Hindlimb muscle (tissue), 1 donor: ENCODE data around the gene DST. TPM values are rescaled to one million over a fixed set of nuclear protein-coding genes. Genes with fewer than 3 reads are reported as not detected.
"Not testable (repeated sequence)": the region's sequence is repeated elsewhere in the genome, so short reads cannot be mapped to it uniquely, and the experiment has no call there.

Experiments used
- DNase-seq: peaks from one replicate; pipeline ENCODE4 v3.0.0-alpha.2; 2013
- polyA plus RNA-seq: library from polyadenylated mRNA; unstranded; fragments of 120-200 nt; gene quantifications from one replicate; pipeline ENCODE4 v1.2.1, GENCODE V29; 2013; ENCODE audit not compliant: insufficient read length

DST gene
- polyA plus RNA-seq, 1 donor = 174 TPM

- no peak for DNase-seq
Observed at GRCh38 chr6:56514395-56514794, 128.3 kb downstream of the DST start.

DNA sequence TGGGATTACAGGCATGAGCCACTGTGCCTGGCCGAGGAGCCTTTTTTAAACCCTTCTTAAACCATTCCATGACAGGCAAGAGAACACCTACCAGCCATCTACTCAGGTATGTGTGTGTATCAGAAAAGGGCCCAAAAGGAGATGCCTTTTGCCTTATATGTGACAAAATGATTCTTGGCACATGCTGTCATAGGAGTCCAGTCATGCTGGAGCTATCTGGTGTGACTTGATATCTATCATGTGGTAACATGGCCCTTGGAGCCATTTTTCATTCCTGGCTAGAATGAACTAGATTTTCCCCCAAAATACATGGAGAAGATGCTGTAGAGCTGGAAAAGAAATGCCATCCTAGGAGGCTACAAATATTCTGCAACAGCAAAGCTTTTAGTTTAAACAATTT is 129.1 kb downstream of the DST start:
- DNase-seq = no peak

- no peak for DNase-seq
Observed at GRCh38 chr6:56511591-56511990, 131.1 kb downstream of the DST start.

GRCh38 chr6:56510984-56511531 is 131.6 kb downstream of the DST start:
- no peak for DNase-seq

DNA sequence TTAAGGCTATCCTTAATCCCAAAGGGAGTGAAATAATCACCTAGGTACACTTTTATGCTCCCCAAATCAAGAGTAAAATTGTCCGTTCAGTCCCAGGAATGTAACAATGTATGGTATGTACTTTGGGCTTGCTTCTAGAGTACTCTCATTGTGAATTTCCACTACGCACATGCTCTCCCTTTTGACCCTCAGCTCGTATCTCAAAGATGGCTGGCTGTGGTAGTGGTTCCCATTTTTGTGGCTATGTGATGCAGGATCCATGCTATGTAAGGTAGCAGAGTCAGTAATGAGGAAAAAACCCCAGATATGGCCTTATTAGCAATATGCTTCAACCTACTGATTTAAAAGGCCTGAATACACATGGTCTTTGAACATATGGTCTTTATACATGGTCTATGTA is 133.7 kb downstream of the DST start:
- no peak for DNase-seq

GRCh38 chr6:56507517-56507916 is 135.2 kb downstream of the DST start:
- DNase-seq = no peak

- DNase-seq = no peak
Observed at GRCh38 chr6:56505512-56506260, 137.0 kb downstream of the DST start.

GRCh38 chr6:56501993-56502392 is 140.7 kb downstream of the DST start:
- DNase-seq = no peak

DNA sequence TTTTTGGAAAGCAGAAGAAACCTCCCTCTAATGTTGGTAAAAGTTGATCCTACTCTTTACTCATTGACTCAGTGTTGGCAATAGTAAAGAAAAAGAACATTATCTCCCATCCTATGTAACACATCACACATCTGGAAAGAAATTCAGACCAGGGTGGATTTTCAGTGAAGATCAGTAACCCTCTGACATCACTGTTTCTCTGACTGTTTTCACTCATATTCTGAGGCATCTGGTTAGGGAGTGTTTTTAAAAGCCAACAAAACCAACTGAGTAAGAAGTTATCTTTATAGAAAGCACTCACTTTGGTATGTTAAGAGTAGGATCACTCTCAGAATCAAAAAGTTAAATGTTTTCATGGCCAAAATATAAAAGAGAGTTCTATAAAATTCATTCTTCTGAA is 143.6 kb downstream of the DST start:
- no peak for DNase-seq

- DNase-seq = no peak
Observed at GRCh38 chr6:56497691-56498090, 145.0 kb downstream of the DST start.

DNA sequence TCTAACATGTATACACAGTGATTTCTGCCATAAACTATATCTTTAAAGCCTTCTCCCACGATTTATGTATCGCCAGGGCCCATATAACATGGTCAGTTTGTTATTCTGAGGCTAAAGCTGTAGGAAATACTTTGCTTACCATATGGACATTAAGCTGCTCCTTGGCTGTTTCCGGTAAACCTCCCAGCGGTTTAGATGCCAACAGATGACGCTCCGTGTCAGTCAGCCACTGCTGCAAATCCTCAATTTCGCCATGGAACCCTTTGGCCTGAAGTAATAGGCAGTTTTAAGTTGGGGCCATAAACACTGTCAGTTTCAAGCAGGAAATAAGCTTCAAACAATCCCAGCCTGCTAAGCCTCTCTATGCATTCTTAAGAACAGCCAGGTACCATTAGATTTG is 145.4 kb downstream of the DST start:
- no peak for DNase-seq

- not testable (repeated sequence) for DNase-seq
Observed at GRCh38 chr6:56496650-56497049, 146.0 kb downstream of the DST start.

DNA sequence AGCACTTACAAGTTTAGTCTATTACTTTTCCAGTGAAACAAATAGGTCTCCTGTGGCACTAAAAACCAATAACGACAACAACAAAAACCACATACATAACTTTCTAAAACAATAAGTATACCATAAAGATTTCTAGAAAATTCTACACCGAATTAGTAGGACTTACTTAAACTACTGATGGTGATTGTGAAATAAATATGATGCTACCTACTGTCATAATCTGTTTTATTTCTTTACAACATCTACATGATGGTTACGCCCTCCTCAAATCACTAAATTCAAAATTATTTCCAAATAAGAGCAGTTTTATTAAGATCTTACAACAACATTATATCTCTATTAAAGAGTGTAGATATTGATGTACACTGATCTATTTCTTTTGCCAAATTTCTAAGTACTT is 147.0 kb downstream of the DST start:
- no peak for DNase-seq

- no peak for DNase-seq
Observed at GRCh38 chr6:56491606-56492328, 150.9 kb downstream of the DST start.

DNA sequence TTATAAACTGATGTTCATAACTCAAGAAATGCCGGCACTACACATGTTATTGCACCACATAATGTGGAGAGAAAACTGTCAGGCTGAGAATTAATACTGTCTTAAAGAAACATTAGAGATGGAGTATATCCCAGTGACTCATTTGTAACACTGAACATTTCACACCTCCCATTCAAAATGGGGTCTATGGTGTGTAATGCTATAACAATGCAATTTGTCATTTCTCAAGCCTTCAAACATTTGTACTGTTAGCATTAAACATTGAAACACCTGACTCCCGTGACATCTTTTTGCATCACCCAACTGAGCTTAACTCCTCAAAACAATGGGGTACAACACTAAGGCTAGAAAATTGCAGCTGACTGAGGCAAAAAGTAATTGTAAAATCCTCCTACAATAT is 151.7 kb downstream of the DST start:
- no peak for DNase-seq

GRCh38 chr6:56489559-56489958 is 153.1 kb downstream of the DST start:
- DNase-seq = no peak

DNA sequence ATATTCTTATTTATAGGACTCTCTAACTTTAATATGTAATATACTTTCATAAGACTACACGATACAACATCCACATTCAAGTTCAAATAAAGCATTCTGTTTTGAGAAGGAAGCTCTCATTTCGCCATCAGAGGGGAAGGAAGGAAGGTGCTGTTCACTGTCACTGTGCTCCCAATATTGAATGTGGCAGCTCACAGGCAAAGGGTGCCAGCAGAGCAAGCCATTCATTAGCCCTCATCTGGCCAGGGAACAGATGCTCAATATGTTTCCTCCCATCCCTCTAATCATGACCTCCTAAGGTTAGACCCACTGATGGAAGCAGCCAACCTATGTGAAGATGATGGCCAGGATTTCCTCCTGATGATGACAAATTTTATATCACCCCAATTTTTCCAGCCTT is 154.4 kb downstream of the DST start:
- DNase-seq = no peak

DNA sequence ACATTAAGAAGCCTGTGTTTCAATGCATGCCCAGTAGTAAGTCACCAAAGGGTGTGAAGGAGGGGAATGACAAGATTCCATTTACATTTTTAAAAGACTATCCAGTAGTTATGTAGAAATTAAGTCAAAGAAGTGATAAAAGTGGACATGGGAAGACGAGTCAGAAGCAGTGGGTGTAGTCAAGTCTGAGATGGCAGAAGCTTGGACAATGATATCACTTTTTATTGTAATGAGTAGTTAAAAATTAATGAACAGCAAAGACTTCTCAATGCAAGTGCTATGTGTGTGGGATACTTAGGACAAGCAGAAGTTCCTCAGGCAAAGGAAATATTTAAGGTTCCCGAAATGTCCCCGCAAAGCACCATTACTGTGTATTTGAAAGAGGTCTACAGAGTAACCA is 156.0 kb downstream of the DST start:
- no peak for DNase-seq

- DNase-seq = no peak
Observed at GRCh38 chr6:56484669-56485068, 158.0 kb downstream of the DST start.

DNA sequence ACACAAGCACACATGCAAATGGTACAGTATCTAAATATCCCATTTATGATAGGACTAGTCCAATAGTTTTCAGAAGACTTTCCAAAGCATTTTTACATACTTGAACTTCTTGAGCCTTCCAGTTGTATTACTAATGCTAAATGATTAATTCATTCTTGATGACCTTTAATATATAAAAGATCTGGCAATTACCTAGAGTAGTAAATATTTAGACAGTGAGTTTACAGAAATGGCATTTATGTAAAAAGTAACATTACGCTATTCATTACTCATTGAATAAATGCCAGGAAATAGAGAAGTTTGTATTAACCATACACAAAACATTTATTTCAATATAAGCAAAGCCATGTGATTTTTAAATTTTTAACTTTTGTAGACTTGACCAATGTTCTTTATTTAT is 158.8 kb downstream of the DST start:
- no peak for DNase-seq

DNA sequence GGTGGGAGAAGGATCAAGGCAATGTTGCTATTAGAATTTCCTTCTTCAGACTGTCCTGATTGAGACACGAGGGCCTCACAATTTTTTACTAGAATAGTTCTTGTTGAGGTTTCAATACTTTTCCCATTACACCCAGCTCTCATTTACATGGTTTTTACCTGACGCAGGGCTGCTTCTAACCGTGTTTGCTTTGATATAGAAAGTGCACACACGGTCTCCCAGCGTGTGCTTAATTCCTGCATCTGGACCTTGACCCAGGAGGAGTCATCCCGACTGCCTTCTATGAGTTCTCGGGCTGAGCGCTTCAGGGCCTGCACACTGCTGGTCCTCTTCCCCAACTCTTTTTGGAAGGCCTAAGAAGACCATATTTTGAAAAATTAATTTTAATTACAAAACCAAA is 160.2 kb downstream of the DST start:
- DNase-seq = no peak

- DNase-seq = no peak
Observed at GRCh38 chr6:56481957-56482356, 160.7 kb downstream of the DST start.

- DNase-seq = no peak
Observed at GRCh38 chr6:56480654-56481337, 161.9 kb downstream of the DST start.
